ENCODE data around the gene CCDC154.

The CCDC154 gene

DNA sequence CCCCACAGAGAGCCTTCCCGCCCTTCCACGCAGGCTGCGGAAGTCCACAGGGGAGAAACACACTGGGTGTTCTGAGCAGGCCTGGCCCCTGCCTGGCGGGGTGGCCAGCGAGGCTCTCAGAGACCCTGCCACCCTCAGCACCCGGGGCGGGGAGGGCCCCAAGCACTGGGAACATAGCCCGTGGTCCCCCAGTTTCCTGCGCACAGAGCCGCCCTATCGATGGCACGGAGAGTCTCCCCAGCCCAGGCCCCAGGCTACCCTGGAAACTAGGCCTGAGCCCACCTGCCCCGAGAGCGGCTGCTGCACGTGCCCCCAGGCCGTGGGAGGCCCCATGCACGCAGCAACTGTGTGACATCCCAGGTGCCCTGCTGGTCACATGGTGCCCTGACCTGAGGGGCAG lies 10.2 kb upstream of the CCDC154 start:
- no peak overlapping the region for H3K4me3 ChIP-seq (replicated peaks in 1 of 2; ENCODE audit: low read depth in 2 of 2, low read length in 2 of 2)
- DNase-seq (ENCODE audit: low read depth in 2 of 2) = no peak
- TF ChIP-seq, protein P1, sequence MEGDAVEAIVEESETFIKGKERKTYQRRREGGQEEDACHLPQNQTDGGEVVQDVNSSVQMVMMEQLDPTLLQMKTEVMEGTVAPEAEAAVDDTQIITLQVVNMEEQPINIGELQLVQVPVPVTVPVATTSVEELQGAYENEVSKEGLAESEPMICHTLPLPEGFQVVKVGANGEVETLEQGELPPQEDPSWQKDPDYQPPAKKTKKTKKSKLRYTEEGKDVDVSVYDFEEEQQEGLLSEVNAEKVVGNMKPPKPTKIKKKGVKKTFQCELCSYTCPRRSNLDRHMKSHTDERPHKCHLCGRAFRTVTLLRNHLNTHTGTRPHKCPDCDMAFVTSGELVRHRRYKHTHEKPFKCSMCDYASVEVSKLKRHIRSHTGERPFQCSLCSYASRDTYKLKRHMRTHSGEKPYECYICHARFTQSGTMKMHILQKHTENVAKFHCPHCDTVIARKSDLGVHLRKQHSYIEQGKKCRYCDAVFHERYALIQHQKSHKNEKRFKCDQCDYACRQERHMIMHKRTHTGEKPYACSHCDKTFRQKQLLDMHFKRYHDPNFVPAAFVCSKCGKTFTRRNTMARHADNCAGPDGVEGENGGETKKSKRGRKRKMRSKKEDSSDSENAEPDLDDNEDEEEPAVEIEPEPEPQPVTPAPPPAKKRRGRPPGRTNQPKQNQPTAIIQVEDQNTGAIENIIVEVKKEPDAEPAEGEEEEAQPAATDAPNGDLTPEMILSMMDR (IDR thresholded peaks at IDR 0.05; ENCODE audit: low read depth, low read length) = no peak

DNA sequence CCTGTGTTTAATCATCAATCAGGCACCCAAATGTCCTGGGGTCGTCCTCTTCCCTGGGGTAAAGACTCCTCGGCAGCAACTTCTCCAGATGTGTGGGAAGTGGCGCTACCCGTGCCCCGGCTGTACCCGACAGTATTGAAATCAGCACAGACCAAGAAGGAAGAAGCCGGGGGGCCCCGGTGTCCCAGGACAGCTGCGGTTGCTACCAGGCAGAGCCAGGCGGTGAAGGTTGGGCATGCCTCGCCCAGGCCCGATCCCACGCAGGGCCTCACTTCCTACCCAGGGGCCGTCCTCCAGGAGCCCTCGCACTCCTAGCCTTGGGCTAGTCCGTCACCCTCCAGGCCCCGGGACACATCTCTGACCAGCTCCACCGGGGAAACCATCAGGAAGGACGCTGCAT lies 9.0 kb upstream of the CCDC154 start:
- TF ChIP-seq, protein P1 (IDR thresholded peaks at IDR 0.05; ENCODE audit: low read depth, low read length) = no peak
- no peak overlapping the region for H3K4me3 ChIP-seq (replicated peaks in 1 of 2; ENCODE audit: low read depth in 2 of 2, low read length in 2 of 2)
- DNase-seq (ENCODE audit: low read depth in 2 of 2) = no peak

GRCh38 chr16:1452530-1452929 lies 8.2 kb upstream of the CCDC154 start:
- TF ChIP-seq, protein P1 (IDR thresholded peaks at IDR 0.05; ENCODE audit: low read depth, low read length) = no peak
- no peak for DNase-seq (ENCODE audit: low read depth in 2 of 2)

GRCh38 chr16:1451702-1452392 lies 7.5 kb upstream of the CCDC154 start:
- DNase-seq (ENCODE audit: low read depth in 2 of 2) = no peak
- no peak overlapping the region for H3K4me3 ChIP-seq (replicated peaks in 1 of 2; ENCODE audit: low read depth in 2 of 2, low read length in 2 of 2)

More at GRCh38 chr16:1452530-1452929, 8.2 kb upstream of the CCDC154 start:
- H3K4me3 ChIP-seq (replicated peaks in 1 of 2; ENCODE audit: low read depth in 2 of 2, low read length in 2 of 2) = no peak overlapping the region

DNA sequence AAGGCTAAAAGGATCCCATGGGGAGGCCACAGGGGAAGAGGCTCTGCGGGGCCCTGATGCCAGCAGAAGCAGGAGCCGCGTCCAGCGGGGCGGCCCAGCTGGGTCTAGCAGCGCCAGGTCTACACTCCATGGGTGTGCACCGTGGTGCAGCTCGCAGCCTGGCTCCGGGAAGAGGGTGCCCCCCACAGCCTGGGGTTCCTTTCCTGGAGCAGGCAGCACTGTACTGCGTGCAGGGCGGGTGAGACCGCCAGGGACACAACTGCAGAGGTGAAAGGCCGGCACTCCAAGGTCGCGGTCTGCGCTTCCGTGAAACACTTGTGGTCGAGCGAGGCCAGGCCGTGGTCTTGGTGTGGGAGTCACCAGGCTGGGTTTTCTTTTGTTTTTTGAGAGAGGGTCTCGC lies 6.5 kb upstream of the CCDC154 start:
- TF ChIP-seq, protein P1 (IDR thresholded peaks at IDR 0.05; ENCODE audit: low read depth, low read length) = no peak
- no peak overlapping the region for H3K4me3 ChIP-seq (replicated peaks in 1 of 2; ENCODE audit: low read depth in 2 of 2, low read length in 2 of 2)
- DNase-seq (ENCODE audit: low read depth in 2 of 2) = no peak

More at GRCh38 chr16:1451702-1452392, 7.5 kb upstream of the CCDC154 start:
- TF ChIP-seq, protein P1 (IDR thresholded peaks at IDR 0.05; ENCODE audit: low read depth, low read length) = no peak

- TF ChIP-seq, protein P1 (IDR thresholded peaks at IDR 0.05; ENCODE audit: low read depth, low read length) = no peak
- no peak overlapping the region for H3K4me3 ChIP-seq (replicated peaks in 1 of 2; ENCODE audit: low read depth in 2 of 2, low read length in 2 of 2)
- no peak for DNase-seq (ENCODE audit: low read depth in 2 of 2)
These were observed 5.9 kb upstream of the CCDC154 start for GRCh38 chr16:1450218-1450617.
